ENCODE measurements around the gene CCDC102B.

The CCDC102B gene

DNA sequence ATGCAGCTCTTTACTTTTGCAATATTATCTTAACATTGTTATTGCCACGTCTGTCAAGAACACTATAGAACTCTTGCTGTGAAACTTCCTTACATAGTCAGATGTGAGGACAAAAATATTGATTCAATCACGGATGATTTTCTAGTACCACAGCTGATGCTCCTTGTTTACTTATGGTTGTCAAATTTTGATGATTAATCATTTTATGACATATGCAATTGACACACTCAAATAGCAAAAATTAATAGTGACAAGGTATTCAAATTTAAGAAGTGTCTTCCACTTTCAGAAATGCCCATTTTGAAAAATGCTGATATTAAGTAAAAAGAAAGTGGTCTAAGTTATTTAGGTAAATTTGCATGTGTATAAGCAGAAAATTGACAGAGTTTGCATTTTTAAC, 284.0 kb downstream of the CCDC102B start:
- H3K4me3 ChIP-seq (ENCODE audit: low read depth, low read length): no peak overlapping the region
- no peak for DNase-seq (ENCODE audit: low read depth)
- TF ChIP-seq, protein P1, sequence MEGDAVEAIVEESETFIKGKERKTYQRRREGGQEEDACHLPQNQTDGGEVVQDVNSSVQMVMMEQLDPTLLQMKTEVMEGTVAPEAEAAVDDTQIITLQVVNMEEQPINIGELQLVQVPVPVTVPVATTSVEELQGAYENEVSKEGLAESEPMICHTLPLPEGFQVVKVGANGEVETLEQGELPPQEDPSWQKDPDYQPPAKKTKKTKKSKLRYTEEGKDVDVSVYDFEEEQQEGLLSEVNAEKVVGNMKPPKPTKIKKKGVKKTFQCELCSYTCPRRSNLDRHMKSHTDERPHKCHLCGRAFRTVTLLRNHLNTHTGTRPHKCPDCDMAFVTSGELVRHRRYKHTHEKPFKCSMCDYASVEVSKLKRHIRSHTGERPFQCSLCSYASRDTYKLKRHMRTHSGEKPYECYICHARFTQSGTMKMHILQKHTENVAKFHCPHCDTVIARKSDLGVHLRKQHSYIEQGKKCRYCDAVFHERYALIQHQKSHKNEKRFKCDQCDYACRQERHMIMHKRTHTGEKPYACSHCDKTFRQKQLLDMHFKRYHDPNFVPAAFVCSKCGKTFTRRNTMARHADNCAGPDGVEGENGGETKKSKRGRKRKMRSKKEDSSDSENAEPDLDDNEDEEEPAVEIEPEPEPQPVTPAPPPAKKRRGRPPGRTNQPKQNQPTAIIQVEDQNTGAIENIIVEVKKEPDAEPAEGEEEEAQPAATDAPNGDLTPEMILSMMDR (conservative IDR thresholded peaks at IDR 0.05; ENCODE audit: low read depth, low read length): no peak

DNA sequence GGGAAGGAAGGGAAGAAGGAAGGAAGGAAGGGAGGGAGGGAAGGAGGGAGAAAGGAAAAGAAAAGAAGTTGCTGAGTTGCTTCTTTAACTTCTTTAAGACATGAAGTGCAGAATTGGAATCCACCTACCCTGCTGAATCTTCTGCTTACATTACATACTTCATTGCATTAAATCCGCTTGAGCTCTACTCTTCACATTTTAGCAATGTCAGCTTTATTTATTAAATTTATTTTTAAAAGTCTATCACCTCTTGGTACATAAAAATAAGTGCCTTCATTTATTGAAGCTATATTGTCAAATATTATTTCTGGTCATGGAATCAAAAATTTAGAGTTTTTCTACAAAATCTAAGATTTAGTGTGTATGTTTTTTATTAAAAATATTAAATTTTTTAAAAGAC, 284.6 kb downstream of the CCDC102B start:
- no peak overlapping the region for H3K4me3 ChIP-seq (ENCODE audit: low read depth, low read length)
- TF ChIP-seq, protein P1 (conservative IDR thresholded peaks at IDR 0.05; ENCODE audit: low read depth, low read length): no peak
- DNase-seq (ENCODE audit: low read depth): no peak

DNA sequence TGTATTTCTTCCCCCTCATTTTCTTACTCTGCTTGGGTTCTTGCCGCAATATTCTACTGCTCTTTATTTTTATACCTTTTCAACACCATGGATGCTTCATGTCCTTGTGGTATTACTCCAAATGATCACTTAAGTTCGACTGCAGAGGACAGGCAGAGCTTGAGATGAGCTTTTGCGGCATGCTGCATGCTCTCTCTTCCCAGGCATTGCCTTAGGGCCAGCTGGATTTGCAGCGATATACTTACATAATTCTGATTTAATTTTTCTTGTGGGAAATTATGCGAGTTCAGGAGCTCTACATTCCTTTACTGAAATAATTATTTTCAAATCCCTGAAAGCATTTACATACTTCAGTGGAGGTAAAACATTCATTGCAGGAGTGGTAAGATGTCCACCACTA, 288.1 kb downstream of the CCDC102B start:
- DNase-seq (ENCODE audit: low read depth): no peak
- H3K4me3 ChIP-seq (ENCODE audit: low read depth, low read length): no peak overlapping the region
- TF ChIP-seq, protein P1 (conservative IDR thresholded peaks at IDR 0.05; ENCODE audit: low read depth, low read length): no peak

DNA sequence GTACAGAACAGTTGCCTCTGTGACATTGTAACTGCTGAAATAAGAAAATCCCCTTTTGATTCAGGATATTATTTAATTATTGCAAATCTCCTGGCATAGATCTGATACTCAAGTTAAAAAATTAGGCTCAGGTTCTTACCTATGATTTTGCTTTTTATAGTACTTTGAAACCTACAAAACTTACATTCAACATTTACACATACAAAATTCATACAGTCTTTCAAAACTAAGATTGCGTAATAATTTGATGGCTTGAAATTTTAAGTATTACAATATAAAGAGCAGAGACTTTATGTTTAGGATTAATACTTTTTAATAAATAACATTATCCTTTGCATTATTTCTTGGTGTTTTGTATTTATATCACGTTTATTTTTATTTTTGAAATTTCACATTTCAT, 291.1 kb downstream of the CCDC102B start:
- DNase-seq (ENCODE audit: low read depth): no peak
- TF ChIP-seq, protein P1 (conservative IDR thresholded peaks at IDR 0.05; ENCODE audit: low read depth, low read length): no peak

DNA sequence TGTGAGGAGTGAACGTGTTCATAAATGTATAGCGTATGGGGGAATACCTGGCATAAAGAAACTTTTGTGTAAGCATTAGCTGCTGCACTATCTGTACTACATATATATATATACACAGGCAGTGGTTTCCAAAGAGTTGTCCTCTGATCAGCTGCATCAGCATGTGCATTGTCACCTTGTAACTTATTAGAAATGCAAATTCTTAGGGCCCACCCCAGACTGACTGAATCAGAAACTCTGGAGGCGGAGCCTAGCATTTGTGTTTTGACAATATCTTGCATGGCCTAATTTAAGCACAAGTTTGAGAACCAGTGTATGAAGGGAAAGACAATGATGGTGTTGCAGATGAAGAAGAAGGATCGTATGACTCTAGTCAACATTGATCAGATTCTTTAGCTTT, 299.5 kb downstream of the CCDC102B start:
- no peak for DNase-seq (ENCODE audit: low read depth)
- TF ChIP-seq, protein P1 (conservative IDR thresholded peaks at IDR 0.05; ENCODE audit: low read depth, low read length): no peak
- no peak overlapping the region for H3K4me3 ChIP-seq (ENCODE audit: low read depth, low read length)

More for the DNA sequence above, 291.1 kb downstream of the CCDC102B start:
- no peak overlapping the region for H3K4me3 ChIP-seq (ENCODE audit: low read depth, low read length)

DNA sequence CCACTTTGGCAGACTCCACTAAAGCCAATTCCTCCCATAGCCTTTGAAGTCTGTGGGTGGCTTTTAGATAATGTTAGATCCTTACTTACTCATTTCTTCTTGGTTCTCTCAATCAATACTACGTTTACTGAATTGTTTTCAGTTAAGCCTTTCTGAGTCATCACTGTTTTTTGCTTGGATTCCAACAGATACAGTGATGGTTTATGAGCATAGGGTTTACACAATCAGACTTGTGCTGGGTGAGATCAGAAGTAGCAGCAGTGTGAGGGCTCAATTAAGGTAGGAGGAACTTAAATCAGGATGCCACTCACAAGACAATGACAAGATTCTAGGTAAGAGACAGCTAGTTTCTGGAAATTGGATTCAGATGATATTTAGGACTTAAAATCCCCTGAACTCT, 305.1 kb downstream of the CCDC102B start:
- TF ChIP-seq, protein P1 (conservative IDR thresholded peaks at IDR 0.05; ENCODE audit: low read depth, low read length): no peak

More for the DNA sequence above, 305.1 kb downstream of the CCDC102B start:
- peak; percentile 44 for DNase-seq (ENCODE audit: low read depth)
- H3K4me3 ChIP-seq (ENCODE audit: low read depth, low read length): no peak overlapping the region

All from choroid plexus epithelial cell (primary cell).